ENCODE data around the gene HSPBAP1. TPM values are rescaled to one million over a fixed set of nuclear protein-coding genes. Genes with fewer than 3 reads are reported as not detected.
"Not testable (repeated sequence)": the region's sequence is repeated elsewhere in the genome, so short reads cannot be mapped to it uniquely, and the experiment has no call there.

Gene HSPBAP1
- total and polyA plus RNA-seq, 4 donors = 8.3 to 10.1 (median 9.4) TPM

- no peak overlapping the region for H3K27ac ChIP-seq (ENCODE audit: low read depth, low read length)
- no peak for DNase-seq (ENCODE audit: low read depth in 4 of 6, low spot score in 6 of 6)
- WGBS (ENCODE audit: insufficient coverage) = 100% methylated on average over 1 of the region's 3 CpGs
- no peaks in the 10 kb centered on the region for H3K9me3 ChIP-seq (ENCODE audit: control insufficient read depth, insufficient read depth, low read length)
- no peak overlapping the region for H3K4me3 ChIP-seq (ENCODE audit: low read depth, low read length)
- H3K27me3 ChIP-seq (ENCODE audit: control insufficient read depth, insufficient read depth, low read length) = no peaks in the 10 kb centered on the region
- H3K4me1 ChIP-seq (ENCODE audit: control insufficient read depth, insufficient read depth, low read length) = no peaks in the 10 kb centered on the region
- peaks cover 2% of the 10 kb centered on the region for H3K36me3 ChIP-seq (ENCODE audit: control insufficient read depth, insufficient read depth, low read length)
Measured at GRCh38 chr3:122727294-122727693, 66.3 kb downstream of the HSPBAP1 start.

GRCh38 chr3:122725106-122725505 lies 68.5 kb downstream of the HSPBAP1 start:
- 100% methylated on average over 12 of the region's 20 CpGs for whole genome bisulfite sequencing (ENCODE audit: insufficient coverage)
- Histone ChIP-seq H3K9me3 (ENCODE audit: control insufficient read depth, insufficient read depth, low read length) (no peaks in the 10 kb centered on the region), H3K27ac (ENCODE audit: low read depth, low read length) (no peak overlapping the region), H3K4me3 (ENCODE audit: low read depth, low read length) (no peak overlapping the region), H3K4me1 (ENCODE audit: control insufficient read depth, insufficient read depth, low read length) (no peaks in the 10 kb centered on the region), H3K36me3 (ENCODE audit: control insufficient read depth, insufficient read depth, low read length) (peaks cover 2% of the 10 kb centered on the region), H3K27me3 (ENCODE audit: control insufficient read depth, insufficient read depth, low read length) (no peaks in the 10 kb centered on the region)
- DNase-seq (ENCODE audit: low read depth in 4 of 6, low spot score in 6 of 6) = no peak

DNA sequence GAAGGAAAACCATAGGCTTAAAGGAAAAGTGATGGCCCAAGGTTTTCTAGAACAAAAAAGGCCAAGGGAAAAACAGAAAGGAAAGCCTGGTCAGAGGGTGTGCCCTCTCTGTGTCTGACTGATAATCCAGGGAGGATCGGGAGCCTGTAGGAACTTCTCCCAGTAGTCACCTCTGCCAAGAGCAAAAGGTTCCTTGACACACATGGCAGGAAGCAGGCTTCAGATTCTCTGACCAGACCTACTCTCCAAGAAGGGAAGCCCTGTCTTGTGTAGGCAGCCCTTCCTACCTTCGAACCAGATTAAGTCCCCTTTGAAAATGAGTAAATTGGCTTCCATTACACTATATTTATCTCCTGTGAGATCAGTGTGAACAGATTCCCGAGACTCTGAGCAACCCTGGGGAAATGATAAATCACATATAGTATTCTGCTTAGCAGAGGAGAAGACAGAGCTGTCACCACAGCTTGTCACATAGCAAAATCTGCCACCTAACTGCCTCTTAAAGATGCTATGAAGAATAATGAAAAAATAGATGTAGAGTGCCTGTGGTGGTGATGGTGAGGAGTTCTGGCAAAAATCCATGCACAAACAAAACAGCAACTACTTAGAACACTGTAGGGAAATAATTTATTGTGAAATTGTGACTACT lies 74.2 kb downstream of the HSPBAP1 start:
- DNase-seq (ENCODE audit: low read depth in 4 of 6, low spot score in 6 of 6) = no peak
- H3K27me3 ChIP-seq (ENCODE audit: control insufficient read depth, insufficient read depth, low read length) = no peaks in the 10 kb centered on the region
- no peak overlapping the region for H3K27ac ChIP-seq (ENCODE audit: low read depth, low read length)
- H3K4me1 ChIP-seq (ENCODE audit: control insufficient read depth, insufficient read depth, low read length) = no peaks in the 10 kb centered on the region
- no peak overlapping the region for H3K4me3 ChIP-seq (ENCODE audit: low read depth, low read length)
- 100% methylated on average over 1 of the region's 3 CpGs for WGBS (ENCODE audit: insufficient coverage)
- no peaks in the 10 kb centered on the region for H3K9me3 ChIP-seq (ENCODE audit: control insufficient read depth, insufficient read depth, low read length)
- H3K36me3 ChIP-seq (ENCODE audit: control insufficient read depth, insufficient read depth, low read length) = peaks cover 5% of the 10 kb centered on the region

DNA sequence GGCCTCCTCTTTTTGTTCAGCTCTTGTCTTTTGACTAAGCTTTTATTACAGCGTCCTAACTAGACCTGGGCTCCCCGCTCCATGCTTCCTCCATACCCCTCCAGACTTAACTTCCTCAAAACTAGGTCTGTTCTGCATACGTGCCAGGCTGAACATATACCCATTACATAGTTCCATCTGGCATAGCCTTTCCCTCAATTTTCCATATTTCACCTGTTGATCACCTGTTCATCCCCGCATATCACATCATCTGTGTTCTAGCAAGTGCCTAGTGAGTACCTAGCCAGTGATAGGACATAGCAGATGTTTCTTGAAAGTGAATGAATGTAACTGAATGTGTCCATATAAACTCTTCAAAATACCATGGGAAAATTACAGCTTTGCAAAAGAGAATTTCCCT lies 77.0 kb downstream of the HSPBAP1 start:
- no peak for DNase-seq (ENCODE audit: low read depth in 4 of 6, low spot score in 6 of 6)
- Histone ChIP-seq H3K27ac (ENCODE audit: low read depth, low read length) (no peak overlapping the region), H3K27me3 (ENCODE audit: control insufficient read depth, insufficient read depth, low read length) (no peaks in the 10 kb centered on the region), H3K9me3 (ENCODE audit: control insufficient read depth, insufficient read depth, low read length) (no peaks in the 10 kb centered on the region), H3K4me3 (ENCODE audit: low read depth, low read length) (no peak overlapping the region), H3K4me1 (ENCODE audit: control insufficient read depth, insufficient read depth, low read length) (no peaks in the 10 kb centered on the region), H3K36me3 (ENCODE audit: control insufficient read depth, insufficient read depth, low read length) (peaks cover 5% of the 10 kb centered on the region)
- 98% methylated on average over 3 of the region's 4 CpGs for WGBS (ENCODE audit: insufficient coverage)

DNA sequence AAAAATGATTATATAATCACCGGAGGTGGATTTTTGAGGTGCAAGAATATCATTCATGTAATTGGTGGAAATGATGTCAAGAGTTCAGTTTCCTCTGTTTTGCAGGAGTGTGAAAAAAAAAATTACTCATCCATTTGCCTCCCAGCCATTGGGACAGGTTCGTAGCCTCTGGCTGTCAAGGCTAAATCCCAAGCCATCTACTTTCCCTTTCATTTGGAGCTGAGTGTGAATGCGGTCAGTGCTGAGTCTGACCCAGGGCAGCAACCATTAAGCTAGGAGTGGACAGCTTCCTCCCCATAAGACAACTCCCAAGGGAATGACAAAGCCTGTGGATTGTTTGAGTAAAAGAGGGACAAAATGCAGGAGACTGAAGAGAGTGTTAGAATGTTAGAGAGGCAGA lies 79.4 kb downstream of the HSPBAP1 start:
- no peak overlapping the region for H3K4me3 ChIP-seq (ENCODE audit: low read depth, low read length)
- no peak overlapping the region for H3K27ac ChIP-seq (ENCODE audit: low read depth, low read length)
- H3K4me1 ChIP-seq (ENCODE audit: control insufficient read depth, insufficient read depth, low read length) = no peaks in the 10 kb centered on the region
- H3K36me3 ChIP-seq (ENCODE audit: control insufficient read depth, insufficient read depth, low read length) = peaks cover 3% of the 10 kb centered on the region
- no peaks in the 10 kb centered on the region for H3K9me3 ChIP-seq (ENCODE audit: control insufficient read depth, insufficient read depth, low read length)
- WGBS (ENCODE audit: insufficient coverage) = 80% methylated on average over 1 of the region's 3 CpGs
- no peak for DNase-seq (ENCODE audit: low read depth in 4 of 6, low spot score in 6 of 6)
- no peaks in the 10 kb centered on the region for H3K27me3 ChIP-seq (ENCODE audit: control insufficient read depth, insufficient read depth, low read length)

- no CpG with 5 or more reads among the region's 1 CpG for WGBS (ENCODE audit: insufficient coverage)
- not testable (repeated sequence) for H3K4me1 ChIP-seq (ENCODE audit: control insufficient read depth, insufficient read depth, low read length); H3K36me3 ChIP-seq (ENCODE audit: control insufficient read depth, insufficient read depth, low read length); DNase-seq (ENCODE audit: low read depth in 4 of 6, low spot score in 6 of 6); H3K27me3 ChIP-seq (ENCODE audit: control insufficient read depth, insufficient read depth, low read length); H3K9me3 ChIP-seq (ENCODE audit: control insufficient read depth, insufficient read depth, low read length); H3K4me3 ChIP-seq (ENCODE audit: low read depth, low read length); H3K27ac ChIP-seq (ENCODE audit: low read depth, low read length)
Measured at GRCh38 chr3:122710616-122711251, 82.9 kb downstream of the HSPBAP1 start.

- Histone ChIP-seq H3K36me3 (ENCODE audit: control insufficient read depth, insufficient read depth, low read length) (peaks cover 5% of the 10 kb centered on the region), H3K4me1 (ENCODE audit: control insufficient read depth, insufficient read depth, low read length) (no peaks in the 10 kb centered on the region), H3K4me3 (ENCODE audit: low read depth, low read length) (no peak overlapping the region), H3K27me3 (ENCODE audit: control insufficient read depth, insufficient read depth, low read length) (no peaks in the 10 kb centered on the region), H3K9me3 (ENCODE audit: control insufficient read depth, insufficient read depth, low read length) (no peaks in the 10 kb centered on the region), H3K27ac (ENCODE audit: low read depth, low read length) (no peak overlapping the region)
- no CpG with 5 or more reads among the region's 1 CpG for WGBS (ENCODE audit: insufficient coverage)
- peak in 1 of 6 donors; percentile 17 for DNase-seq (ENCODE audit: low read depth in 4 of 6, low spot score in 6 of 6)
Measured at GRCh38 chr3:122705379-122705778, 88.3 kb downstream of the HSPBAP1 start.

GRCh38 chr3:122700193-122700592 lies 93.4 kb downstream of the HSPBAP1 start:
- no peaks in the 10 kb centered on the region for H3K9me3 ChIP-seq (ENCODE audit: control insufficient read depth, insufficient read depth, low read length)
- no peaks in the 10 kb centered on the region for H3K4me1 ChIP-seq (ENCODE audit: control insufficient read depth, insufficient read depth, low read length)
- WGBS (ENCODE audit: insufficient coverage) = no CpG with 5 or more reads among the region's 2 CpGs
- peaks cover 5% of the 10 kb centered on the region for H3K36me3 ChIP-seq (ENCODE audit: control insufficient read depth, insufficient read depth, low read length)
- DNase-seq (ENCODE audit: low read depth in 4 of 6, low spot score in 6 of 6) = no peak
- H3K27me3 ChIP-seq (ENCODE audit: control insufficient read depth, insufficient read depth, low read length) = no peaks in the 10 kb centered on the region
- no peak overlapping the region for H3K4me3 ChIP-seq (ENCODE audit: low read depth, low read length)
- H3K27ac ChIP-seq (ENCODE audit: low read depth, low read length) = no peak overlapping the region

DNA sequence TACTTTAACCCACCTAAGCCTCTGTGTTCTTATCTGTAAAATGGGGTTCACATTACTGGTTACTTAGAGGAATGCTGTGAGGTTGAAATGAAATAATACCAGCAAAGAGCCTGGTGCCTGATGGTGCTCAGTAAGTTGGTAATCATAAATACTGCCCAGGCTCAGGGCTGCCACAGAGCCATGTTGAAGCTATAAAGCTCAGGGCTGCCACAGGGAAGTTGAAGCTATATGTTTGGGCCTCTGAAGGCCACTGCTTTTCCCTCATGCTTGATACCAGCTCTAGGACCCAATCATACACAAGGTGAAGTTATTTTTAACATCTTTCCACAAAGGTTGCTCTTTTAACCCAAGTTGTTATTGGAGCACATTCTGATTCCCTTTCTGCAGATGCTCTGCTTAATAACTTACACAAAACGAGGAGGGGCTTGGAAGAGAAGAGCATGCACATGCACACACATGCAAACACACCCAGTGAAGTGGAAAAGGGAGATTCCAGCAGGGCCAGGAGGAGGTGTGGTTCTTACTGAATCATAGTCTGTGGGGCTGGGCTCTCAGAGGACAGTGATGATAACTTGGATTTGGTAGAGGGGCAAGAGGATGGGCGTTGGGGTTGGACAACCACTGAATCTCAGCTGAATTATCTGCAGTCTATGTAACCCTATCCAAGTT lies 95.5 kb downstream of the HSPBAP1 start:
- Histone ChIP-seq H3K36me3 (ENCODE audit: control insufficient read depth, insufficient read depth, low read length) (peaks cover 5% of the 10 kb centered on the region), H3K27ac (ENCODE audit: low read depth, low read length) (no peak overlapping the region), H3K27me3 (ENCODE audit: control insufficient read depth, insufficient read depth, low read length) (no peaks in the 10 kb centered on the region), H3K9me3 (ENCODE audit: control insufficient read depth, insufficient read depth, low read length) (no peaks in the 10 kb centered on the region), H3K4me3 (ENCODE audit: low read depth, low read length) (no peak overlapping the region), H3K4me1 (ENCODE audit: control insufficient read depth, insufficient read depth, low read length) (no peaks in the 10 kb centered on the region)
- WGBS (ENCODE audit: insufficient coverage) = no CpG with 5 or more reads among the region's 2 CpGs
- DNase-seq (ENCODE audit: low read depth in 4 of 6, low spot score in 6 of 6) = no peak
